Muscle of leg (tissue), 11 donors: ENCODE data around the gene ITPK1. TPM values are rescaled to one million over a fixed set of nuclear protein-coding genes. Genes with fewer than 3 reads are reported as not detected.

ENCODE experiments used
- DNase-seq: peaks from one replicate; pipeline ENCODE4 v3.0.0; 2013
- H3K27ac ChIP-seq: one replicate; pipeline ENCODE4 v1.5.1; 2013; ENCODE audit warnings: mild to moderate bottlenecking, low read length, control low read depth
- H3K27me3 ChIP-seq: one replicate; pipeline ENCODE4 v1.6.1; 2013; ENCODE audit warnings: low read length; ENCODE audit not compliant: control insufficient read depth, insufficient read depth
- H3K36me3 ChIP-seq: one replicate; pipeline ENCODE4 v1.6.1; 2013; ENCODE audit warnings: low read length; ENCODE audit not compliant: control insufficient read depth, insufficient read depth
- H3K4me1 ChIP-seq: one replicate; pipeline ENCODE4 v1.6.1; 2013; ENCODE audit warnings: low read length; ENCODE audit not compliant: control insufficient read depth, insufficient read depth
- H3K4me3 ChIP-seq: one replicate; pipeline ENCODE4 v1.5.1; 2013; ENCODE audit warnings: low read length, control low read depth
- H3K9me3 ChIP-seq: replicated peaks from 2 replicates; pipeline ENCODE4 v1.6.1; 2013; ENCODE audit warnings: low read depth, low read length; ENCODE audit not compliant: control insufficient read depth
- WGBS: methylation state at CpG from one replicate; pipeline ENCODE4 v1.1.5; 2013; ENCODE audit warnings: missing lambda C conversion rate; ENCODE audit not compliant: insufficient coverage; 5-methylcytosine and 5-hydroxymethylcytosine counted together
- polyA plus RNA-seq, 8 donors: library from polyadenylated mRNA; unstranded; fragments of 120-200 nt; gene quantifications; one replicate each; pipeline versions ENCODE4 v1.2.1 to v1.2.3, GENCODE V29; 2013; ENCODE audit warnings: inconsistent platforms in 1 of 8, low replicate concordance in 1 of 8; ENCODE audit not compliant: insufficient read length in 8 of 8, insufficient read depth in 1 of 8
- total RNA-seq: library from RNA; stranded (reverse); fragments of 120-200 nt; gene quantifications from one replicate; pipeline ENCODE4 v1.2.4, GENCODE V29; 2013

Gene ITPK1
- total and polyA plus RNA-seq, 9 donors, result 10.0 to 25.7 (median 17.5) TPM

- H3K27me3 ChIP-seq, result no peaks in the 10 kb centered on the region
- DNase-seq, result no peak
- peaks cover 60% of the 10 kb centered on the region for H3K4me1 ChIP-seq
- 27% methylated on average over 2 of the region's 12 CpGs for WGBS
- no peaks in the 10 kb centered on the region for H3K9me3 ChIP-seq
- H3K4me3 ChIP-seq, result no peak overlapping the region
- H3K36me3 ChIP-seq, result no peaks in the 10 kb centered on the region
- no peak overlapping the region for H3K27ac ChIP-seq
Observed at GRCh38 chr14:93036652-93037345, 78.9 kb downstream of the ITPK1 start.

- Histone ChIP-seq H3K27ac (no peak overlapping the region), H3K4me3 (no peak overlapping the region), H3K27me3 (no peaks in the 10 kb centered on the region), H3K4me1 (peaks cover 67% of the 10 kb centered on the region), H3K36me3 (no peaks in the 10 kb centered on the region), H3K9me3 (no peaks in the 10 kb centered on the region)
- WGBS, result 66% methylated on average over 20 of the region's 22 CpGs
- no peak for DNase-seq
Observed at GRCh38 chr14:93035917-93036651, 79.6 kb downstream of the ITPK1 start.

GRCh38 chr14:93035585-93035916, 80.2 kb downstream of the ITPK1 start:
- peaks cover 61% of the 10 kb centered on the region for H3K4me1 ChIP-seq
- no peaks in the 10 kb centered on the region for H3K9me3 ChIP-seq
- no peaks in the 10 kb centered on the region for H3K36me3 ChIP-seq
- DNase-seq, result no peak
- no peaks in the 10 kb centered on the region for H3K27me3 ChIP-seq
- no peak overlapping the region for H3K4me3 ChIP-seq
- no peak overlapping the region for H3K27ac ChIP-seq
- WGBS, result 75% methylated on average over 5 of the region's 5 CpGs

- H3K4me3 ChIP-seq, result no peak overlapping the region
- peaks cover 58% of the 10 kb centered on the region for H3K4me1 ChIP-seq
- H3K9me3 ChIP-seq, result no peaks in the 10 kb centered on the region
- H3K36me3 ChIP-seq, result peaks cover 3% of the 10 kb centered on the region
- no peak overlapping the region for H3K27ac ChIP-seq
- 79% methylated on average over 5 of the region's 5 CpGs for WGBS
- no peaks in the 10 kb centered on the region for H3K27me3 ChIP-seq
- no peak for DNase-seq
Observed at GRCh38 chr14:93034671-93034994, 81.1 kb downstream of the ITPK1 start.

GRCh38 chr14:93033983-93034670, 81.6 kb downstream of the ITPK1 start:
- H3K27me3 ChIP-seq, result no peaks in the 10 kb centered on the region
- H3K9me3 ChIP-seq, result no peaks in the 10 kb centered on the region
- no peak overlapping the region for H3K4me3 ChIP-seq
- H3K4me1 ChIP-seq, result peaks cover 58% of the 10 kb centered on the region
- DNase-seq, result no peak
- no peak overlapping the region for H3K27ac ChIP-seq
- 65% methylated on average over 4 of the region's 7 CpGs for WGBS
- peaks cover 3% of the 10 kb centered on the region for H3K36me3 ChIP-seq

GRCh38 chr14:93033084-93033982, 82.4 kb downstream of the ITPK1 start:
- no peak overlapping the region for H3K4me3 ChIP-seq
- 58% methylated on average over 6 of the region's 6 CpGs for WGBS
- no peak overlapping the region for H3K27ac ChIP-seq
- H3K36me3 ChIP-seq, result peaks cover 3% of the 10 kb centered on the region
- H3K4me1 ChIP-seq, result peaks cover 61% of the 10 kb centered on the region
- H3K27me3 ChIP-seq, result no peaks in the 10 kb centered on the region
- no peaks in the 10 kb centered on the region for H3K9me3 ChIP-seq
- DNase-seq, result no peak

- Histone ChIP-seq H3K27me3 (no peaks in the 10 kb centered on the region), H3K27ac (no peak overlapping the region), H3K4me3 (no peak overlapping the region), H3K4me1 (peaks cover 65% of the 10 kb centered on the region), H3K9me3 (no peaks in the 10 kb centered on the region), H3K36me3 (peaks cover 3% of the 10 kb centered on the region)
- peak; percentile 45 for DNase-seq
- 42% methylated on average over 9 of the region's 11 CpGs for WGBS
Observed at GRCh38 chr14:93032421-93032936, 83.2 kb downstream of the ITPK1 start.

GRCh38 chr14:93031505-93032315, 84.0 kb downstream of the ITPK1 start:
- peaks cover 63% of the 10 kb centered on the region for H3K4me1 ChIP-seq
- no peaks in the 10 kb centered on the region for H3K9me3 ChIP-seq
- H3K4me3 ChIP-seq, result no peak overlapping the region
- DNase-seq, result no peak
- WGBS, result 87% methylated on average over 3 of the region's 15 CpGs
- H3K36me3 ChIP-seq, result peaks cover 3% of the 10 kb centered on the region
- H3K27me3 ChIP-seq, result no peaks in the 10 kb centered on the region
- no peak overlapping the region for H3K27ac ChIP-seq

GRCh38 chr14:93030761-93031160, 85.0 kb downstream of the ITPK1 start:
- Histone ChIP-seq H3K9me3 (no peaks in the 10 kb centered on the region), H3K27ac (no peak overlapping the region), H3K36me3 (peaks cover 3% of the 10 kb centered on the region), H3K4me1 (peaks cover 54% of the 10 kb centered on the region), H3K4me3 (no peak overlapping the region), H3K27me3 (no peaks in the 10 kb centered on the region)
- DNase-seq, result no peak
- 88% methylated on average over 8 of the region's 10 CpGs for WGBS
